GM10248 (cell line): ENCODE measurements around the gene KLHL3.

Experiments used
- CTCF ChIA-PET: fragments of 300-600 bp; sonication (Branson Sonifier 250); formaldehyde crosslinking; extraction: SDS; loops from one replicate; lab custom pipeline; 2021; ENCODE audit warnings: antibody characterized with exemption; lab: Yijun Ruan, JAX
- POLR2A ChIA-PET: fragments of 350-650 bp; sonication (Branson Sonifier 250); formaldehyde crosslinking; extraction: SDS; loops from one replicate; lab custom pipeline; 2020; ENCODE audit warnings: antibody characterized with exemption; lab: Yijun Ruan, JAX
- DNase-seq: peaks from one replicate; pipeline ENCODE4 v3.0.0; 2012; ENCODE audit errors: extremely low spot score
- TF ChIP-seq, protein P1 (sequence below): IDR thresholded peaks from 2 replicates; pipeline ENCODE4 v1.5.1; 2012; ENCODE audit warnings: mild to moderate bottlenecking, low read depth; ENCODE audit errors: extremely low read depth, missing control alignments, control extremely low read depth

Gene KLHL3

DNA sequence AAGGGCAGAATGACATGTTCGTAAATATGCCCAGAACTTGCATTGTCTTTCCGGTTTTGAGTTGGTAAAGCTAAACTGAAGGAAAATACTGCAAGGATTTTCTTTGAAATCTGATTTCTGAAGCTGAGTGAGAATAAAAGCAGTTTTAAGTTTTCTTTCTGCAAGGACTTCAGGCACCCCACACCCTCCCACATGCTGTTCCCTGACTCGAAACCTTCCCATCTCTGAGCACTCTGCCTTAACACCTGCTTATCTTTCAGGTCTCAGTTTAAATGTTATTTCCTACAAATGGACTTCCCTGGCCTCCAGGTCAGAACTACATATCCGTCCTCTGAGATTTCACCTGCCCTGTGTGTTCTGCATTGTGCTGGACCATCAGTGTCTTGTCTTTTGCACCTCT lies 93.8 kb downstream of the KLHL3 start:
- TF ChIP-seq, protein P1, sequence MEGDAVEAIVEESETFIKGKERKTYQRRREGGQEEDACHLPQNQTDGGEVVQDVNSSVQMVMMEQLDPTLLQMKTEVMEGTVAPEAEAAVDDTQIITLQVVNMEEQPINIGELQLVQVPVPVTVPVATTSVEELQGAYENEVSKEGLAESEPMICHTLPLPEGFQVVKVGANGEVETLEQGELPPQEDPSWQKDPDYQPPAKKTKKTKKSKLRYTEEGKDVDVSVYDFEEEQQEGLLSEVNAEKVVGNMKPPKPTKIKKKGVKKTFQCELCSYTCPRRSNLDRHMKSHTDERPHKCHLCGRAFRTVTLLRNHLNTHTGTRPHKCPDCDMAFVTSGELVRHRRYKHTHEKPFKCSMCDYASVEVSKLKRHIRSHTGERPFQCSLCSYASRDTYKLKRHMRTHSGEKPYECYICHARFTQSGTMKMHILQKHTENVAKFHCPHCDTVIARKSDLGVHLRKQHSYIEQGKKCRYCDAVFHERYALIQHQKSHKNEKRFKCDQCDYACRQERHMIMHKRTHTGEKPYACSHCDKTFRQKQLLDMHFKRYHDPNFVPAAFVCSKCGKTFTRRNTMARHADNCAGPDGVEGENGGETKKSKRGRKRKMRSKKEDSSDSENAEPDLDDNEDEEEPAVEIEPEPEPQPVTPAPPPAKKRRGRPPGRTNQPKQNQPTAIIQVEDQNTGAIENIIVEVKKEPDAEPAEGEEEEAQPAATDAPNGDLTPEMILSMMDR, result no peak
- ChIA-PET CTCF (interaction anchor here (1.4 to 6.5 kb wide), 4 partner anchors 13 to 100 kb away, joined by 3 to 46 read pairs (median 12); no protein-coding TSS in a partner anchor), POLR2A (no interaction called here)
- DNase-seq, result no peak

DNA sequence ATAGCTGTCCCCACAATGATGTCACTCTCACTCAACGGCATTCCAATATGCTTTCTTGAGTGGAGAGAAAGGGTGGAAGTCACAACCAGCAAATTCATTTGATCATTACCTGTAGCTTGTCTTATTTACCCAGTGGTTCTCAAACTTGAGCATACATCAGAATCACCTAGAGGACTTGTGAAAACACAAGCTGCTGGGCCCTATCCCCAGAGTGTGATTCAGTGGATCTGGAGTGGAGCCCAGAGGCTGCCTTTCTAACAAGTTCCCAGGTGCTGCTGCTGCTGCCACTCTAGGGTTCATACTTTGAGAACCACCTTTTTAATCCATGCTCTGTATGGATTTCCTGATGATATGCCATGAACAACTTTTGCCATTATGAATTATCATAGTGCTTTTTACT lies 94.7 kb downstream of the KLHL3 start:
- CTCF ChIA-PET, result interaction anchor here (0.8 to 6.5 kb wide), 6 partner anchors 12 to 652 kb away, joined by 3 to 46 read pairs (median 3); no protein-coding TSS in a partner anchor
- TF ChIP-seq, protein P1, result no peak
- DNase-seq, result no peak
- POLR2A ChIA-PET, result no interaction called here

DNA sequence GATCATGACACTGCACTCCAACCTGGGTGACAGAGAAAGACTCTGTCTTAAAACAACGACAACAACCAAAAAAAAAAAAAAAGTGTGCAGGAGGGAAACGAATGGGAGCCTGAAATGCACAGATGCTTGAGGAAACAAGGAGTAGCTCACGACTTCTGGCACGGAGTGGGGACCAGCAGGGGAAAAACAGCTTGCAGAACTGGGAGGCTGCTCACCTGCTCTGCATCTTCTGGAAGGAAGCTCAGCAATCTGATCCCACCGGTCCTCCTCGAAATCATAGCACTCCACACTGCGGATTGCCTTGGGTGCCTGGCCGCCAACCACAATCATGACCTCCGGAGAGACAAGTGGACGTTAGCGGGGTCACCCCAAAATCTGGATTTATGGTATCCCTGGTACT lies 96.2 kb downstream of the KLHL3 start:
- TF ChIP-seq, protein P1, result no peak
- ChIA-PET POLR2A (no interaction called here), CTCF (interaction anchor here (0.7 to 6.5 kb wide), 3 partner anchors 10 to 104 kb away, joined by 3 to 46 read pairs (median 4); no protein-coding TSS in a partner anchor)
- DNase-seq, result no peak

DNA sequence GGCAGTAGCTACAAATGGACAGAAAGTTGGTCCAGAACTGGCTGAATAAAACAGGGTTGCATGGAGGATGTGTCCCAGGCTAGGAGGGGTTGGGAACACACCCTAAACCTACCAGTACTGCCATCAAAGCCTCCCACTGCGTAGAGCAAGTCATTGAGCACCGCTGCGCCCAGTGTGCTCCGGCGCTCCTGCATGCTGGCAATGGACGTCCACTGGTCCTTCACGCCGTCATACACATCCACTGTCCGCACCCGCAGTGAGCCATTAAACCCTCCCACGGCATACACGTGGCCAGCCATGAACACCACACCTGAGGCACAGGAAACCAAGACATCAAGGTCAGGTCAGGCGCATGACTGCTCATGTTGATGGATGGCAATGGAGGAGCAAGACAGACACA lies 97.0 kb downstream of the KLHL3 start:
- ChIA-PET CTCF (interaction anchor here (1.2 to 6.5 kb wide), 5 partner anchors 9 to 105 kb away, joined by 4 to 46 read pairs (median 7); partner anchors contain the start of gene KLHL3), POLR2A (no interaction called here)
- TF ChIP-seq, protein P1, result no peak
- no peak for DNase-seq

DNA sequence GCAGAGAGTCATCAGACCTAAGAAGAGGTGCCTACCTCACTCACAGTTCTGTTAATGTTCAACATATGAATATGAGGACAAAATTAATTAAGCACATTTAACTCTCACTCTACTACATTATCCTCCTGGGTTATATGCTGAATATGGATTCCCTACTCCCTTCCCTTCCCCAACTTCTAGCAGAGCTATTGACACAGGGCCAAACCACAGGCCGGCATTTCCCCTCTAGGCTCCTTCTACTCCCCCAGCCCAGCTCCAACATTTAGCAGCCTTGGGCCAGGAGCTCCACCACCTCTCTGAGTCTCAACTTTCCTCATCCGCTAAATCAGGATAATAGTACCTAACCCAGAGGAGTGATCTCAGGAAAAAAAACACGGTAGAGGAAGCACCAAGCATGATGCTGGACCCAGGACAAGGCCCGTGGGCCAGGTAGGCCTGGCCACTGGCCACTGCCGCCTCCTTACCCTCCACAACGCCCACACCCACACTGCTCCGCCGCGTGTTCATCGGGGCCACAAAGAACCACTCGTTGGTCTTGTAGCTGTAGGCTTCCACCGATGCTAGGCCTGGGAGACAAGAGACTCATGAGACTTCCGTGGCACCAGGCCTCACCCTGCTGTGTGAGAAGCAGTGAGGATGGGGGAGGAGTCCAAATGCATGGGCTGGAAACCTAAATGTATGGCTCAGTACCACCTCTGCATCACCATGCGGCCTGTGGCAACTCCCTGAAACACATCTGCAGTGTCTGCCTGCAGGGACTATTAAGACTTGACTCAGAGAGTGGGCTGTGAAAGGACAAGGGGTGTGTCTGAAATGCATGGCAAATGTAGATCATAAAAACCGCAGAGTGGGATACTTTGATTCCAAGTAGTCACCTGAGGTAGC lies 98.8 kb downstream of the KLHL3 start:
- TF ChIP-seq, protein P1, result no peak
- ChIA-PET CTCF (interaction anchor here (1.1 to 2.8 kb wide), 4 partner anchors 12 to 105 kb away, joined by 3 to 8 read pairs (median 5); no protein-coding TSS in a partner anchor), POLR2A (no interaction called here)
- no peak for DNase-seq

DNA sequence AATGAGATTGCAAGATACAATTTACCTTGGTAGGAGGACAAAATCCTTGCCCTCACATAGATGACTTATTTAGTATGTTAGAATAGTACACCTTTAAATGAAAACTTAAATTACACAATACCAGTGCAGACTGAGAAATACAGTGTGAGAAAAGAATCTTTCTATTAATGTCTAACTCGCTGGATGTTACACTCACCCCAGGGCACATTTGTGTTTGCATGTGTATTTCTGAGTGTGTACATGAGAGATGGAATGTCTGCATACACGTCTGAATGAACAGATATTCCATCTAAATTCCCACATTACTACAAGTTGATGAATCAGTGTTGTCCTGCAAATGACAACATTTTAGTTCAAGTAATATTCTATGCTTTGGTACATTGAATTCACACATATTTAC lies 99.8 kb downstream of the KLHL3 start:
- ChIA-PET CTCF (interaction anchor here (2.6 kb wide), 1 partner anchor 106 kb away, joined by 17 read pairs; no protein-coding TSS in a partner anchor), POLR2A (no interaction called here)
- TF ChIP-seq, protein P1, result no peak
- no peak for DNase-seq
